Measurements from ENCODE around the gene PSMD5. TPM values are rescaled to one million over a fixed set of nuclear protein-coding genes. Genes with fewer than 3 reads are reported as not detected.

Gene PSMD5
- total RNA-seq, 5 donors from 2014 or later (not counting 1 experiment from before 2014, with no cell fraction given), result 27.5 to 55.2 (median 47.7) TPM

DNA sequence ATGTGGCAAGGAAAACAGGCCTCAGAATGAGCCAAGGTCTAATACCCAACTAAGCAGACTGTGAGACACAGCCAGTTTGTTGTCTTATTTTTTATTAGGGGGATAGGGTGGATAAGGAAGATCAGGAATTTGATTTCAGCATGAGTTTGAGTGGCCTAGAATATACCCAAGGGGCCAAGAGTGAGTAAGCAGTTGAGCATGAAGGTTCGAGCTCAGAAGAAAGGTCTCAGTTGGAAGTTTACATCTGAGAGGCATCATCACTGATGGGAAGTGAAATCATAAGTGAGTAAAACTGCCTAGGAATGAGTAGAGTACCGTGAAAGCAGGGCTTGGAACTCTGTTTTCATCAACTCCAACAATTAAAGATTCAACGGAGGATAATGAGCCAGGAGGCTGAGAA lies 12.6 kb downstream of the PSMD5 start:
- ChIA-PET POLR2A (interaction anchor here (0.5 to 0.7 kb wide), 2 partner anchors 23 to 236 kb away, joined by 5 to 7 read pairs; no protein-coding TSS in a partner anchor), CTCF (no interaction called here)
- DNase-seq (no peak), ATAC-seq (replicated peaks in 1 of 4) (no peak)
- Mint-ChIP-seq H3K4me3 (no peak overlapping the region), H3K27ac (no peak overlapping the region), H3K36me3 (peaks cover 56% of the 10 kb centered on the region), H3K4me1 (peaks cover 0 to 2% (median 2%) of the 10 kb centered on the region in 3 donors), H3K27me3 (no peaks in the 10 kb centered on the region), H3K9me3 (no peaks in the 10 kb centered on the region)
- no CpG with 5 or more reads among the region's 3 CpGs for WGBS (ENCODE audit: insufficient coverage)
- H3K4me1 ChIP-seq (ENCODE audit: control insufficient read depth in 1 of 2, extremely low read depth in 1 of 2, insufficient read depth in 2 of 2, low read length in 2 of 2), result no peaks in the 10 kb centered on the region
- no peak overlapping the region for H3K4me3 ChIP-seq (ENCODE audit: control insufficient read depth in 1 of 2, extremely low read depth in 1 of 2, low read length in 1 of 2)
- H3K27me3 ChIP-seq (replicated peaks in 1 of 2; ENCODE audit: control insufficient read depth in 2 of 2, extremely low read depth in 1 of 2, insufficient read depth in 2 of 2, low read length in 1 of 2), result no peaks in the 10 kb centered on the region
- H3K9me3 ChIP-seq, result no peaks in the 10 kb centered on the region
- no peak overlapping the region for H3K27ac ChIP-seq (ENCODE audit: low read length)
- peaks cover 8 to 58% of the 10 kb centered on the region in 2 donors for H3K36me3 ChIP-seq (ENCODE audit: control insufficient read depth in 2 of 2, extremely low read depth in 1 of 2, insufficient read depth in 1 of 2, low read length in 1 of 2)

DNA sequence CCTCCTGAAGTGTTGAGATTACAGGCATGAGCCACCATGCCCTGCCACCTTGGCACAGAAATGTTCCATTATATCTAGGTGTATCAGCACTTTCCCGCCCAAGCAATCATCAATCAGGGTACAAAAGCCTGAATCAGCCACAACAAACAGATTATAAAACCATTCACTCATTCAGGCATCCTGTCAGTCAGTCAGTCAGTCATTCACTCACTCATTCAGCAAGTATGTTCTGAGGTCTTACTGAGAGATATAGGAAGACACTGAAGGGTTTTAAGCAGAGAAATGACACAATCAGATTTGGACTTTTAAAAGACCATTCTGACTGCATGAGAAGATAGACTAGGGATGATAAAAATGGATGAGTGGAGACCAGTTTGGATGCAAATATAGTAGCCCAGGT lies 13.1 kb downstream of the PSMD5 start:
- Mint-ChIP-seq H3K27me3 (no peaks in the 10 kb centered on the region), H3K36me3 (peaks cover 57% of the 10 kb centered on the region), H3K4me3 (no peak overlapping the region), H3K9me3 (no peaks in the 10 kb centered on the region), H3K27ac (no peak overlapping the region), H3K4me1 (peaks cover 0 to 2% (median 2%) of the 10 kb centered on the region in 3 donors)
- H3K4me3 ChIP-seq (ENCODE audit: control insufficient read depth in 1 of 2, extremely low read depth in 1 of 2, low read length in 1 of 2), result no peak overlapping the region
- no CpG with 5 or more reads among the region's 1 CpG for WGBS (ENCODE audit: insufficient coverage)
- no peaks in the 10 kb centered on the region for H3K4me1 ChIP-seq (ENCODE audit: control insufficient read depth in 1 of 2, extremely low read depth in 1 of 2, insufficient read depth in 2 of 2, low read length in 2 of 2)
- ATAC-seq (replicated peaks in 1 of 4) (no peak), DNase-seq (no peak)
- no peaks in the 10 kb centered on the region for H3K9me3 ChIP-seq
- H3K36me3 ChIP-seq (ENCODE audit: control insufficient read depth in 2 of 2, extremely low read depth in 1 of 2, insufficient read depth in 1 of 2, low read length in 1 of 2), result peaks cover 8 to 62% of the 10 kb centered on the region in 2 donors
- ChIA-PET POLR2A (no interaction called here), CTCF (no interaction called here)
- no peak overlapping the region for H3K27ac ChIP-seq (ENCODE audit: low read length)
- H3K27me3 ChIP-seq (replicated peaks in 1 of 2; ENCODE audit: control insufficient read depth in 2 of 2, extremely low read depth in 1 of 2, insufficient read depth in 2 of 2, low read length in 1 of 2), result no peaks in the 10 kb centered on the region

DNA sequence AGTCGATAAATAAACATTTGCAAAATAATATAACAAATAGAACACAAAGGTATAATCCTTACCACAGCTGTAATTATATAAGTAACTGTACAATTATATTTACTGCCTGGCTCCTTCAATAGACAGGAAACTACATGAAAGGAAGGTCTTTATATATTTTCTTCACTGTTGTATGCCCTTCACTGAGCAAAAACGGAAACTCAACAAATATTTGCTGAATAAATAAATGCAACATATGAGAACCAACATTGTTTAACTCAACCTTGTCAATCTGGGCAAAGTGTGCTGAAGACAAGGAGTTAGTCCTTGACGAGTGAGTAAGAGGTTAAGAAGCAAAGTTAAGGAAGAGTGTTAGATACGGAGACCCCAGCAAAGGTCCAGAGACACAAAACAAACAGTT lies 22.6 kb downstream of the PSMD5 start:
- Mint-ChIP-seq H3K4me3 (no peak overlapping the region), H3K36me3 (peaks cover 73% of the 10 kb centered on the region), H3K9me3 (no peaks in the 10 kb centered on the region), H3K27ac (no peak overlapping the region), H3K27me3 (no peaks in the 10 kb centered on the region), H3K4me1 (no peaks in the 10 kb centered on the region)
- Histone ChIP-seq H3K4me1 (ENCODE audit: control insufficient read depth in 1 of 2, extremely low read depth in 1 of 2, insufficient read depth in 2 of 2, low read length in 2 of 2) (no peaks in the 10 kb centered on the region), H3K9me3 (no peaks in the 10 kb centered on the region), H3K4me3 (ENCODE audit: control insufficient read depth in 1 of 2, extremely low read depth in 1 of 2, low read length in 1 of 2) (no peak overlapping the region), H3K36me3 (ENCODE audit: control insufficient read depth in 2 of 2, extremely low read depth in 1 of 2, insufficient read depth in 1 of 2, low read length in 1 of 2) (peaks cover 27 to 69% of the 10 kb centered on the region in 2 donors), H3K27me3 (replicated peaks in 1 of 2; ENCODE audit: control insufficient read depth in 2 of 2, extremely low read depth in 1 of 2, insufficient read depth in 2 of 2, low read length in 1 of 2) (no peaks in the 10 kb centered on the region), H3K27ac (ENCODE audit: low read length) (no peak overlapping the region)
- ChIA-PET CTCF (no interaction called here), POLR2A (no interaction called here)
- DNase-seq (no peak), ATAC-seq (replicated peaks in 1 of 4) (no peak)
- 100% methylated on average over 2 of the region's 4 CpGs for WGBS (ENCODE audit: insufficient coverage)

DNA sequence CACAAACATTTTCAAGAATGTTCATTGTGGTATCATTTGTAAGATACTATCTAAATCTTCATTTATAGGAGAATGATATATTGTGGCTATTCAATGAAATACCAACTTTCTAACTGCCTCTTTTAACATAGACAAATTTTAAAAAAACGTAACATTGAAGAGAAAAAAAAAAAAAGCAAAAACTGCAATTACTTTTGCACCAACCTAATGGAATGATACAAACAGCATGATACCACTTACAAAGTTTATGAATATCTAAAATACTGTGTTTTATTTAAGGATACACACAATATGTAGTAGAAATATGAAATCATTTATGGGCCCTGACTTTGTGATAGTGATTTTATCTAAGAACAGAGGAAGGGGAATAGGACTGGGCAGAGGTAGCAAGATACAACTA lies 24.1 kb downstream of the PSMD5 start:
- no peak overlapping the region for H3K27ac Mint-ChIP-seq

DNA sequence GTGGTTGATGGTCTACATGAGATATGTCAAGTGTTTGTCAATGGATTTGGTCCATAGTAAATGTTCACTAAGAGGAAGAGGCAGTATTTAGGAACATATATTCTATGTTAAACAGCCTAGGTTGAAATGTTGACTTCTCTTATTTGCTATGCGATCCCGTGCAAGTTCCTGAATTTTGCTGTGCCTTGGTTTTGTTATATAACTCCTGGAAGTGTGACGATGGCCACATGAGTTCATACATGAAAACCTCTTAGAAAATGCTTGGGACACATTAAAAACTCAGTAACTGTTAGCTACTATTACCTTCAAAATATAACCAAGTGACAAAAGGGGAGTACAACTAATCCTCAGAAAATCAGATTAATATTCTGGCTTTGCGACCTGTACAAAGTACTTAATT lies 27.6 kb downstream of the PSMD5 start:
- Histone ChIP-seq H3K4me3 (ENCODE audit: control insufficient read depth in 1 of 2, extremely low read depth in 1 of 2, low read length in 1 of 2) (no peak overlapping the region), H3K36me3 (ENCODE audit: control insufficient read depth in 2 of 2, extremely low read depth in 1 of 2, insufficient read depth in 1 of 2, low read length in 1 of 2) (peaks cover 20 to 22% of the 10 kb centered on the region in 2 donors), H3K4me1 (ENCODE audit: control insufficient read depth in 1 of 2, extremely low read depth in 1 of 2, insufficient read depth in 2 of 2, low read length in 2 of 2) (no peaks in the 10 kb centered on the region), H3K9me3 (no peaks in the 10 kb centered on the region), H3K27me3 (replicated peaks in 1 of 2; ENCODE audit: control insufficient read depth in 2 of 2, extremely low read depth in 1 of 2, insufficient read depth in 2 of 2, low read length in 1 of 2) (no peaks in the 10 kb centered on the region), H3K27ac (ENCODE audit: low read length) (no peak overlapping the region)
- WGBS (ENCODE audit: insufficient coverage), result no CpG with 5 or more reads among the region's 4 CpGs
- Mint-ChIP-seq H3K4me3 (no peak overlapping the region), H3K4me1 (no peaks in the 10 kb centered on the region), H3K36me3 (peaks cover 68% of the 10 kb centered on the region), H3K27ac (no peak overlapping the region), H3K9me3 (peaks cover 0 to 10% (median under 1%) of the 10 kb centered on the region in 3 donors), H3K27me3 (no peaks in the 10 kb centered on the region)
- DNase-seq, result no peak
- ChIA-PET CTCF (no interaction called here), POLR2A (no interaction called here)
- no peak for ATAC-seq (replicated peaks in 1 of 4)

More for the DNA sequence above, 24.1 kb downstream of the PSMD5 start:
- ChIA-PET POLR2A (no interaction called here), CTCF (no interaction called here)
- H3K9me3 Mint-ChIP-seq, result no peaks in the 10 kb centered on the region
- no peaks in the 10 kb centered on the region for H3K27me3 Mint-ChIP-seq
- no peaks in the 10 kb centered on the region for H3K4me1 Mint-ChIP-seq
- DNase-seq, result no peak
- H3K36me3 Mint-ChIP-seq, result peaks cover 70% of the 10 kb centered on the region
- H3K4me1 ChIP-seq (ENCODE audit: control insufficient read depth in 1 of 2, extremely low read depth in 1 of 2, insufficient read depth in 2 of 2, low read length in 2 of 2), result no peaks in the 10 kb centered on the region
- H3K36me3 ChIP-seq (ENCODE audit: control insufficient read depth in 2 of 2, extremely low read depth in 1 of 2, insufficient read depth in 1 of 2, low read length in 1 of 2), result peaks cover 27 to 54% of the 10 kb centered on the region in 2 donors
- no peak overlapping the region for H3K27ac ChIP-seq (ENCODE audit: low read length)
- no peaks in the 10 kb centered on the region for H3K9me3 ChIP-seq
- no peak overlapping the region for H3K4me3 ChIP-seq (ENCODE audit: control insufficient read depth in 1 of 2, extremely low read depth in 1 of 2, low read length in 1 of 2)
- H3K4me3 Mint-ChIP-seq, result no peak overlapping the region
- no peaks in the 10 kb centered on the region for H3K27me3 ChIP-seq (replicated peaks in 1 of 2; ENCODE audit: control insufficient read depth in 2 of 2, extremely low read depth in 1 of 2, insufficient read depth in 2 of 2, low read length in 1 of 2)
- WGBS (ENCODE audit: insufficient coverage), result no CpG with 5 or more reads among the region's 1 CpG
- no peak for ATAC-seq (replicated peaks in 1 of 4)

DNA sequence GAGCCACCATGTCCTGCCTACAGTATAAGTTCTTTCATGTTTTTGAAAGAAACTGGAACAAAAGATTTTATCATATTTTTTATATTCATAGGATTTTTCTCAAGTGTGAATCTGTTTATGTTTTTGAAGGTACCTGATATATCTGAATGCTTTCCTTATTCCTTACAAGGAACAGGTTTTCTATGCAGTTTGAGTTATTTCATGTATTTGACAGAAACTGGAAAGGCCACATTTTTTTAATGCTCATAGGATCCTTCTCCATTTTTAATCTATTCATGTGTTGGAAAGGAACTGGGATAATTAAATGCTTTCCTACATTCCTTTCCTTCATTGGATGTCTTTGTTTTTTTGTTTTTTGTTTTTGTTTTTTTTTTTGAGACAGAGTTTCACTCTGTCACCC lies 33.8 kb downstream of the PSMD5 start:
- Mint-ChIP-seq H3K4me3 (no peak overlapping the region), H3K9me3 (peaks cover 0 to 49% (median 30%) of the 10 kb centered on the region in 3 donors), H3K36me3 (peaks cover 56% of the 10 kb centered on the region), H3K4me1 (no peaks in the 10 kb centered on the region), H3K27me3 (no peaks in the 10 kb centered on the region), H3K27ac (no peak overlapping the region)
- ChIA-PET POLR2A (no interaction called here), CTCF (no interaction called here)
- H3K27me3 ChIP-seq (replicated peaks in 1 of 2; ENCODE audit: control insufficient read depth in 2 of 2, extremely low read depth in 1 of 2, insufficient read depth in 2 of 2, low read length in 1 of 2), result no peaks in the 10 kb centered on the region
- ATAC-seq (replicated peaks in 1 of 4) (no peak), DNase-seq (no peak)
- H3K4me1 ChIP-seq (ENCODE audit: control insufficient read depth in 1 of 2, extremely low read depth in 1 of 2, insufficient read depth in 2 of 2, low read length in 2 of 2), result no peaks in the 10 kb centered on the region
- H3K9me3 ChIP-seq, result peaks cover 10% of the 10 kb centered on the region
- H3K27ac ChIP-seq (ENCODE audit: low read length), result no peak overlapping the region
- H3K4me3 ChIP-seq (ENCODE audit: control insufficient read depth in 1 of 2, extremely low read depth in 1 of 2, low read length in 1 of 2), result no peak overlapping the region
- H3K36me3 ChIP-seq (ENCODE audit: control insufficient read depth in 2 of 2, extremely low read depth in 1 of 2, insufficient read depth in 1 of 2, low read length in 1 of 2), result no peaks in the 10 kb centered on the region

All from T-cell (primary cell).